Prostate gland (tissue), 2 donors: ENCODE data around the gene TTLL5. TPM values are rescaled to one million over a fixed set of nuclear protein-coding genes. Genes with fewer than 3 reads are reported as not detected.

ENCODE experiments used
- DNase-seq: peaks from one replicate; pipeline ENCODE4 v3.0.0-alpha.2; 2019; ENCODE audit warnings: low spot score
- H3K27ac ChIP-seq, 2 donors: fragments of 200-600 bp; sonication (generic); 2 replicates each; pipeline ENCODE4 v1.5.1; 2017 to 2019
- H3K27me3 ChIP-seq: fragments of 200-600 bp; sonication (generic); replicated peaks from 2 replicates; pipeline ENCODE4 v1.5.1; 2019; ENCODE audit not compliant: insufficient read depth
- H3K36me3 ChIP-seq, 2 donors: fragments of 200-600 bp; sonication (generic); 1 replicate in 1 of 2; 2 replicates in 1 of 2; pipeline versions ENCODE4 v1.5.1 to v1.8.1; 2017 to 2019
- H3K4me1 ChIP-seq: fragments of 200-600 bp; sonication (generic); replicated peaks from 2 replicates; pipeline ENCODE4 v1.5.1; 2019
- H3K4me3 ChIP-seq, 2 donors: fragments of 200-600 bp; sonication (generic); 2 replicates each; pipeline ENCODE4 v1.5.1; 2017 to 2019
- H3K9me3 ChIP-seq: fragments of 200-600 bp; sonication (generic); 2 replicates; pipeline ENCODE4 v1.5.1; 2017
- POLR2A ChIP-seq: fragments of 450-650 bp; IDR thresholded peaks from one replicate; pipeline ENCODE4 v1.6.1; 2016; ENCODE audit warnings: antibody characterized with exemption, mild to moderate bottlenecking
- POLR2AphosphoS5 ChIP-seq: sonication (generic); formaldehyde crosslinking; IDR thresholded peaks from one replicate; pipeline ENCODE4 v1.6.1; 2017; ENCODE audit warnings: antibody characterized with exemption
- WGBS: methylation state at CpG from one replicate; pipeline ENCODE4 v1.1.5; 2018; 5-methylcytosine and 5-hydroxymethylcytosine counted together
- intact Hi-C: fragments of 100-400 bp; cut with DNase I; formaldehyde crosslinking; loops from one replicate; pipeline ENCODE4 v1.14.2; 2022
- total RNA-seq, 2 donors: library from RNA; depleted of rRNA; stranded (reverse); fragments of >200 nt; gene quantifications; one replicate each; pipeline ENCODE4 v1.1.0, GENCODE V29; 2016
- TF ChIP-seq, protein P1 (sequence below), 4 experiments: fragments of 200-600 bp in 2 of 4; fragments of 450-650 bp in 2 of 4; sonication (generic) in 2 of 4; IDR thresholded peaks; 1 replicate in 3 of 4; 2 replicates in 1 of 4; pipeline ENCODE4 v1.5.1; 2016 to 2019; ENCODE audit warnings: antibody characterized with exemption in 4 of 4, mild to moderate bottlenecking in 2 of 4, moderate library complexity in 2 of 4

Gene TTLL5
- total RNA-seq, 2 donors from 2014 or later = 40.3 to 46.2 TPM

DNA sequence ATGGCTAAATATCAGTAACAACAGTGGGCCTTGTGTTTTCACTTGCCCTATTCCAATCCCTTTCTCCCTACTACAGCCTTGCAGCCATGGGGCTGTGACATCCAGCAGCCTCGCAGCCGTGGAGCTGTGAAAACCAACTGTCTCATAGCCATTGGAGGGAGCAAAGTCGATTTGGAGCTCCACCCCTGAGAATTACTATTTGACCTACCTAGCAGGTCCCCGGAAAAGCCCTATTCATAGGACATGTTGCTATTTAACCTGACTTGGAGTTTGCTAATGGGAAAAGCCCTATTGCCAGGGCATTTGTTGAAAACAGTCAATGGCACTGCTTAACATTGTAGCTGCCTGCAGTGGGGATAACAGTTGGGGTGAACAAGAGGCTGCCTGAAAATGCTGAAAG, 33.6 kb upstream of the TTLL5 start:
- 88% methylated on average over 4 of the region's 4 CpGs for WGBS
- H3K4me3 ChIP-seq = no peak overlapping the region
- no peaks in the 10 kb centered on the region for H3K36me3 ChIP-seq
- H3K9me3 ChIP-seq = no peaks in the 10 kb centered on the region
- no peaks in the 10 kb centered on the region for H3K4me1 ChIP-seq
- intact Hi-C loops = no loop called here
- DNase-seq = no peak
- no peak overlapping the region for H3K27ac ChIP-seq
- H3K27me3 ChIP-seq = no peaks in the 10 kb centered on the region
- TF ChIP-seq, protein P1, sequence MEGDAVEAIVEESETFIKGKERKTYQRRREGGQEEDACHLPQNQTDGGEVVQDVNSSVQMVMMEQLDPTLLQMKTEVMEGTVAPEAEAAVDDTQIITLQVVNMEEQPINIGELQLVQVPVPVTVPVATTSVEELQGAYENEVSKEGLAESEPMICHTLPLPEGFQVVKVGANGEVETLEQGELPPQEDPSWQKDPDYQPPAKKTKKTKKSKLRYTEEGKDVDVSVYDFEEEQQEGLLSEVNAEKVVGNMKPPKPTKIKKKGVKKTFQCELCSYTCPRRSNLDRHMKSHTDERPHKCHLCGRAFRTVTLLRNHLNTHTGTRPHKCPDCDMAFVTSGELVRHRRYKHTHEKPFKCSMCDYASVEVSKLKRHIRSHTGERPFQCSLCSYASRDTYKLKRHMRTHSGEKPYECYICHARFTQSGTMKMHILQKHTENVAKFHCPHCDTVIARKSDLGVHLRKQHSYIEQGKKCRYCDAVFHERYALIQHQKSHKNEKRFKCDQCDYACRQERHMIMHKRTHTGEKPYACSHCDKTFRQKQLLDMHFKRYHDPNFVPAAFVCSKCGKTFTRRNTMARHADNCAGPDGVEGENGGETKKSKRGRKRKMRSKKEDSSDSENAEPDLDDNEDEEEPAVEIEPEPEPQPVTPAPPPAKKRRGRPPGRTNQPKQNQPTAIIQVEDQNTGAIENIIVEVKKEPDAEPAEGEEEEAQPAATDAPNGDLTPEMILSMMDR (IDR thresholded peaks at IDR 0.05) = no peak
- TF ChIP-seq POLR2AphosphoS5 (no peak), POLR2A (no peak)

DNA sequence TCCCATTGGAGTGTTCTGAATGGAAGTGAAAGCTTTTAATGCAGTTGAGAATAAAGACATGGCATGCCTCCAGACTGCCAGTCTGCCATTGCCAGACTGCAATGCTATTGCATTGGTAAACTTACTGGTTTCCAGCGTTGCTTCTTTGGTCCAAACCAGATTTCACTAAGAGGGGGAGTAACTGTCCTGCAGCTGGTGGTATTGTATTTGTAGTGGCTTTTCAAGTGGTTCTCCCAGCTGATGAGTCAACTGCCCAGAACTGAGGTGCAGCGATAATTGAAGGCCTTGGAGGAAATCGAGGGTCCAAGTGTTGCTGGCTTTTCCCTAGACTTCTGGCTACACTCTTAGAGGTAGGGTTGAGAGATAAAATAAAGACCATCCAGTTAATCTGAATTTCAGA, 32.2 kb upstream of the TTLL5 start:
- H3K9me3 ChIP-seq = no peaks in the 10 kb centered on the region
- no peaks in the 10 kb centered on the region for H3K27me3 ChIP-seq
- H3K4me1 ChIP-seq = no peaks in the 10 kb centered on the region
- 92% methylated on average over 3 of the region's 3 CpGs for WGBS
- intact Hi-C loops = no loop called here
- H3K36me3 ChIP-seq = no peaks in the 10 kb centered on the region
- H3K27ac ChIP-seq = no peak overlapping the region
- H3K4me3 ChIP-seq = no peak overlapping the region
- no peak for DNase-seq
- TF ChIP-seq POLR2AphosphoS5 = no peak
- TF ChIP-seq, protein P1 (IDR thresholded peaks at IDR 0.05) = no peak
- TF ChIP-seq POLR2A = no peak

DNA sequence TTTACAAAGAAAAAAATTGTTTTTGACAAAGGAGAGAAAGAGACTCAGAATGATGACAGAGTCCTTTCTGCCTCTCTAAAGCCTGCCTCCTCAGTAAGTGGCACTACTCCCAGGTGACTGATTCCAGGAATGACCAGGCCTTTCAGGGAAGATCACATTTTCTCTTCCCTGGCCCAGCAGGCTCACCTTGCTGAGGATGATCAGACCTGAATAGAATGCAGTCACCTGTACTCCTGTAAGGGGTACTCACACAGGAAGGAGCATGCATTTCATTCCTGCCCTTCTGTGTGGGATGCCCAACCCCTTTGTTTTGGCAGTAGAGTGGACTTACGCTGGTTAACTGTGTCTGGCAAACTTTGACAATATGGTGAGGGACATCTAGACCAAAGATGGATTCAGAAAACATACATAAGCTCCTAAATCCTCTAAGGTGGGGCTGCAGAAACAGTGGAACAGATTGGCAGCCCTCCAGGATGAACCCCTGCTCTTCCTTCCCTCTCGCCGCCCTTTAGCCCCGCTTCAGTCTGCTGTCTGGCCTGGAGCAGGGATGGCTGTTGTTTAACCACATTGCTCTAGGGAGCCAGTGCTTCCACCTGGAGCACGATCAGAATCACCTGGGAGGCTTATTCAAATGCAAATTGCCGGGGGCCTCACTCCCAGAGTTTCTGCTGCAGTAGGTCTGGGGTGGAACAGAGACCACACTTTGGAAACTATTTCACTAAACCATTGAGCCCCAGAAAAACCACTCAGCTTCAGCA, 30.2 kb upstream of the TTLL5 start:
- H3K27ac ChIP-seq = no peak overlapping the region
- WGBS = 84% methylated on average over 6 of the region's 6 CpGs
- H3K4me1 ChIP-seq = no peaks in the 10 kb centered on the region
- no peaks in the 10 kb centered on the region for H3K36me3 ChIP-seq
- no peak overlapping the region for H3K4me3 ChIP-seq
- intact Hi-C loops = no loop called here
- TF ChIP-seq POLR2AphosphoS5 (no peak), POLR2A (no peak)
- TF ChIP-seq, protein P1 (IDR thresholded peaks at IDR 0.05) = no peak
- DNase-seq = no peak
- no peaks in the 10 kb centered on the region for H3K27me3 ChIP-seq
- no peaks in the 10 kb centered on the region for H3K9me3 ChIP-seq

DNA sequence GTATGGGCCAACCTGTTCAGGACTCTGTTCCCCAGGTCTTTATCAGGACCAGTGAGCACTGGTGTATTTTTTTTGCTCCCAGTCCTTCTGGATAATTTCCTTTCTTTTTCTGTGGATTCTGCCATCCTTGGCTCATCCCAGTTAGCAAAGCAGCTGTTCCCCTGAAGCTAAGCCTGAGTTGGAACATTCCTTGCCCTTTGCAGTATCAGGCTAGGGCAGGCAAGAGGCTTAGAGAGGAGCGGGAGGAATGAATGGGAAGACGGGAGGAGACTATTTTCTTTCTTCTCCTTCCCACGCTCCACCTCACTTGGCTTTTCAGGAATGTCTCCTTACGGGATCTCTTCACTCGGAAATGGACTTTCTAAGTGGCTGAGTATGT, 29.6 kb upstream of the TTLL5 start:
- Histone ChIP-seq H3K27ac (no peak overlapping the region), H3K4me1 (no peaks in the 10 kb centered on the region), H3K27me3 (no peaks in the 10 kb centered on the region), H3K4me3 (no peak overlapping the region), H3K9me3 (no peaks in the 10 kb centered on the region), H3K36me3 (no peaks in the 10 kb centered on the region)
- no peak for DNase-seq
- intact Hi-C loops = no loop called here
- TF ChIP-seq POLR2A (no peak), POLR2AphosphoS5 (no peak)
- TF ChIP-seq, protein P1 (IDR thresholded peaks at IDR 0.05) = no peak
- WGBS = 69% methylated on average over 5 of the region's 5 CpGs

DNA sequence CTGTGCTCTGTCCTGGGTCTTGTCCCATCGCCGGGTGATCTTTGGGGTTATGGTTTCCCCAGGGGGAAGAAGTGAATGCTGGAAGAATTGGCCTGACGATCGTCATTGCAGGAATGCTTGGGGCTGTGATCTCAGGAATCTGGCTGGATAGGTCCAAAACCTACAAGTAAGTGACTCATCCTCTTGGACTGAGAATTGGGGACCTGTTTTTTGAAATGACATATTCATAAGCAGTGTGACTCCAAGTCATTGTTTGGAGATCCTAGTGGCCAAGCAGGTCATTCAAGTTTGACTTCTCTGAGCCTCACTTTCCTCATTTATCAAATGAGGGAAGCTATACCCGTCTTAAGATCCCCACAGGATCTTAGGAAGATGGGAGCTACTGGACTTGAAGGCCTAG, 26.2 kb upstream of the TTLL5 start:
- no peaks in the 10 kb centered on the region for H3K36me3 ChIP-seq
- no peaks in the 10 kb centered on the region for H3K4me1 ChIP-seq
- DNase-seq = peak; percentile 21
- 74% methylated on average over 5 of the region's 5 CpGs for WGBS
- TF ChIP-seq POLR2A (no peak), POLR2AphosphoS5 (peak; percentile 44)
- TF ChIP-seq, protein P1 (IDR thresholded peaks at IDR 0.05) = no peak
- H3K27me3 ChIP-seq = no peaks in the 10 kb centered on the region
- no peak overlapping the region for H3K4me3 ChIP-seq
- H3K27ac ChIP-seq = no peak overlapping the region
- intact Hi-C loops = no loop called here
- no peaks in the 10 kb centered on the region for H3K9me3 ChIP-seq
